SW480 (cell line): ENCODE measurements around the gene TTC28.
"Not testable (repeated sequence)": the region's sequence is repeated elsewhere in the genome, so short reads cannot be mapped to it uniquely, and the experiment has no call there.

Source experiments
- DNase-seq: peaks from one replicate; pipeline ENCODE4 v3.0.0-alpha.2; 2016; ENCODE audit warnings: low spot score

The TTC28 gene

DNA sequence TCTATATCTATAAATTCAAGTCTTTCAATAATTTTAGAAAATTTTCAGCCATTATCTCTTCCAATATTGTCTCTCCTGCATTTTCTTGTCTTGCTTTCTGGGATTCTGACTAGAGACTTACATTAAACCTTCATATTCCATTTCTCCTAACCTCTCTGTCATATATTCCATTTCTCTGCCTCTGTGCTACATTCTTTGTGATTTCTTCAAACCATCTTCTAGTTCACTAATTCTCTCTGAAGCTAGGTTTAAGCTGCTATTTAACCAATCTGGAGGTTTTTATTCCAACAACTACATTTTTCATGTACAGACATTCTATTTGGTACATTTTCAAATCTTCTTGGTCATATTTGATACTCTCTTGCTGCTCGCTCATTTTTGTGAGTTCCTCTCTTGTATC lies 122.5 kb downstream of the TTC28 start:
- no peak for DNase-seq

DNA sequence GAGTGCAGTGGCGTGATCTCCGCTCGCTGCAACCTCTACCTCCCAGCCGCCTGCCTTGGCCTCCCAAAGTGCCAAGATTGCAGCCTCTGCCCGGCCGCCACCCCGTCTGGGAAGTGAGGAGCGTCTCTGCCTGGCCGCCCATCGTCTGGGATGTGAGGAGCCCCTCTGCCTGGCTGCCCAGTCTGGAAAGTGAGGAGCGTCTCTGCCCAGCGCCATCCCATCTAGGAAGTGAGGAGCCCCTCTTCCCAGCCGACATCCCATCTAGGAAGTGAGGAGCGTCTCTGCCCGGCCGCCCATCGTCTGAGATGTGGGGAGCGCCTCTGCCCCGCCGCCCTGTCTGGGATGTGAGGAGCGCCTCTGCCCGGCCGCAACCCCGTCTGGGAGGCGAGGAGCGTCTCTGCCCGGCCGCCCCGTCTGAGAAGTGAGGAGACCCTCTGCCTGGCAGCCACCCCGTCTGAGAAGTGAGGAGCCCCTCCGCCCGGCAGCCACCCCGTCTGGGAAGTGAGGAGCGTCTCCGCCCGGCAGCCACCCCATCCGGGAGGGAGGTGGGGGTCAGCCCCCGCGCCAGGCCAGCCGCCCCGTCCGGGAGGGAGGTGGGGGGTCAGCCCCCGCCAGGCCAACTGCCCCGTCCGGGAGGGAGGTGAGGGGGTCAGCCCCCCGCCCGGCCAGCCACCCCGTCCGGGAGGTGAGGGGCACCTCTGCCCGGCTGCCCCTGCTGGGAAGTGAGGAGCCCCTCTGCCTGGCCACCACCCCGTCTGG lies 126.4 kb downstream of the TTC28 start:
- DNase-seq: not testable (repeated sequence)

GRCh38 chr22:28548406-28548805 lies 131.2 kb downstream of the TTC28 start:
- DNase-seq: no peak

DNA sequence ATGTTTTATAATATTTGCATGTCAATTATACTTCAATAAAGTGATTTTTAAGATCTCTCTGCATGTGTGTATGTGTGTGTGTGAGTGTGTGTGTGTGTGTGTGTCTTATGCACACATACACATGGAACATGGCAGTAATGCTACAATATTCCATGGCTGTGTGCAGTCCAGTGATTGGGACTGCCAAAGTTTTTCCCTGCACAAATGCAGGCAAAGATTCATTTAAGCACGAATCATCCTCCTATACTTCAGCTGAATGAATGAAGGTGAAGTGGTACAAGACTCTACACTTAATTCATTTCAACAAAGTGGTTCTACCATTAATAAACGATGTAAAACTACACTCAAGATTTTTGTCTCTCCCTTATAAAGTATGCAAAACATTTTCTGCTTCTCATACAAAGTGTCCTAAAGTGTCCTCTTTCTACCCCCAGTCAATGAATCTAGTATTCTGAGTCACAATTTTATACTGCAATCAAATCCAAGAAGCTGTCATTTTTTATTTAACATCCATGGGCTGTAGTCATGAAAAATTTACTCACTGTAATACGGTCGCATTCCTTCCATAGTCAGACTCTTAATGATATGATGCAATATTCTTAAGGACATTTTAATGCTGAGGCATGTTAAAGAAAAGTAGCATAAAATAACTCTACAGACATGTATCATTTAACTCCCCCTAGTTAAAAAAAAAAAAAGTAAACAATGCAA lies 132.4 kb downstream of the TTC28 start:
- DNase-seq: no peak

GRCh38 chr22:28544431-28544868 lies 135.2 kb downstream of the TTC28 start:
- DNase-seq: no peak

GRCh38 chr22:28542980-28543621 lies 136.5 kb downstream of the TTC28 start:
- DNase-seq: no peak

DNA sequence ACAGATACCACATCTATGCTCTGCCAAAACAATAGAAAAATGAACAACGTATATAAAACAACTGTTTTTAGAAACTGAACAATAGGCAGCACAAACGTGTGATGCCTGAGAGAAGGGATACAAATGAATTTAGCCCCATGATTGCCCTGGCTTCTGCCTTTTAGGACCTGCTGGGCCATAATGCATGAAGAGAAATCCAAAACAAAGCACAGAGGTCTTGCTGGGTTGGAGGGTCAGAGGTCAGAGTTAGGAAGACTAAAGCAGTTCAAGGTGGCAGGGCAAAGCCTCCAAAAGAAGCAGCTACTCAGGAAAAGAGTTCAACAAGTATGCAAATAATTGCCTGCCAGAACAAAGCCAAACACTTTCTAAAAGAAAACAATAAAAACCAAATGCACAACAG lies 138.5 kb downstream of the TTC28 start:
- no peak for DNase-seq

- DNase-seq: no peak
These were observed 140.7 kb downstream of the TTC28 start for GRCh38 chr22:28538922-28539321.

DNA sequence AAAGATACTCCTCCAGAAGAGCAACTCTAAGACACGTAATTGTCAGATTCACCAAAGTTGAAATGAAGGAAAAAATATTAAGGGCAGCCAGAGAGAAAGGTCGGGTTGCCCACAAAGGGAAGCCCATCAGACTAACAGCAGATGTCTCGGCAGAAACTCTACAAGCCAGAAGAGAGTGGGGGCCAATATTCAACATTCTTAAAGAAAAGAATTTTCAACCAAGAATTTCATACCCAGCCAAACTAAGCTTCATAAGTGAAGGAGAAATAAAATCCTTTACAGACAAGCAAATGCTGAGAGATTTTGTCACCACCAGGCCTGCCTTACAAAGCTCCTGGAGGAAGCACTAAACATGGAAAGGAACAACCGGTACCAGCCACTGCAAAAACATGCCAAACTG lies 149.1 kb downstream of the TTC28 start:
- not testable (repeated sequence) for DNase-seq

GRCh38 chr22:28529144-28529543 lies 150.5 kb downstream of the TTC28 start:
- DNase-seq: not testable (repeated sequence)

DNA sequence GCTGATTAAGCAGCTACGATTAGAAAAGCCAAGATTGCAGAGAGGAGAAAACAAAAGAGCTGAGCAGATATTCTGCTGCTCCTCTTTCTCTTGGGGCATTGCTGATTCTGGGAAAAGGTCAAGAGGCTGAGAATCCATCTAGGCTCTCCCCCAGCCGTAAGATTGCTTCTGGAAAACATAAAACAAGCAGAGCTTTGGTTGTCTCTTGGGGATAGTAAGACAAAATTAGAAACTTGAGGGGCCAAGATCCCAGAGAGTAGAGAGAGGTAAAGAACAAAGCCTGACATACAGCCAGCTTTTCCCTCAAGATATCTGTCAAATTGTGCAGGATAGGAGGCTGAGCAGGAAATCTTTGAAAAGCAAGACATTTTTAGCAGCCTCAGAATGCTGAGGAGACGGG lies 158.2 kb downstream of the TTC28 start:
- DNase-seq: no peak

GRCh38 chr22:28514321-28514821 lies 165.3 kb downstream of the TTC28 start:
- no peak for DNase-seq

- DNase-seq: not testable (repeated sequence)
These were observed 167.3 kb downstream of the TTC28 start for GRCh38 chr22:28512387-28512786.

- no peak for DNase-seq
These were observed 171.7 kb downstream of the TTC28 start for GRCh38 chr22:28507896-28508295.

DNA sequence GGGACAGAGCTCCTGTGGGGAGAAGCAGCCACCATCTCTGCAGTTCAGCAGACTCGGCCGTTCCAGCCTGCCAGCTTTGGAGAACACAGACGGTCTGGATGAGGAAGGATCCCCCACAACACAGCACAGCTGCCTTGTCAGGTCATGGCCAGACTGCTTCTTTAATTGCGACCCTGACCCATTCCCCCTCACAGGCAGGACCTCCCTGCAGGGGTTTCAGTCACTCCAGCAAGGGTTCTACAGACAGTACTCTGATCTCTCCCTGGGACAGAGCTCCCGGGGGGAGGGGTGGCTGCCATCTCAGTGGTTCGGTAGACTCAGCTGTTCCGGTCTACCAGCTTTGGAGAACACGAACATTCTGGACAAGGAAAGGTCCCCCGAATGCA lies 173.5 kb downstream of the TTC28 start:
- no peak for DNase-seq

DNA sequence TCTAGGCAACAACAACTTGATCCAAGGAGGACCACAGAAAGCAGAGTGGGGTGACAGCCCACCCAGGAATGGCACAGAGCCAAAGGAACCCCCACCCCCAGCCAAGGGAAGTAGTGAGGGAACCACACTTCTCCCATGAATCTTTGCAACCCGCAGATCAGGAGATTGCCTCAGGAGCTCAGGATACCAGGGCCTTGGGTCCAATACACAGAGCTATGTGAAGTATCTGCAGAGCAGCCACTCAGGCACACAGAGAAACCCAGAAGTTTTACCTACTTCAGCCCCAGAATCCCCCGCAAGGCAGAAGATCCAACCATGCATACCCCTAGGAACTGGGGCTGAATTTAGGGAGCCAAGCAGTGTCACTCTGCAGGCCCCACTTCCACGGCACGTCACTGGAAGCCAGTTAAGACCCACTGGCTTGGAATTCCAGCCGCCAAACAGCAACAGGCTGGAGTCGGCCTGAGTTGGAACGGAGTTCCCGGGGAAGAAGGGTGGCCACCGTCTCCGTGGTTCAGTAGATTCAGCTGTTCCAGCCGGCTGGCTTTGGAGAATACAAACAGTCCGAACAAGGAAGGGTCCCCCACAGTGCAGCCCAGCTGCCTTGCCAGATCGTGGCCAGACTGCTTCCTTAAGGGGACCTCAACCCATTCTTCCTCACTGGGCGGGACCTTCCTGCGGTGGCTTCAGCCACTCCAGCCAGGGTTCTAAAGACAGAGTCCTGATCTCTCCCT lies 174.1 kb downstream of the TTC28 start:
- DNase-seq: no peak

GRCh38 chr22:28500006-28500405 lies 179.6 kb downstream of the TTC28 start:
- DNase-seq: no peak

DNA sequence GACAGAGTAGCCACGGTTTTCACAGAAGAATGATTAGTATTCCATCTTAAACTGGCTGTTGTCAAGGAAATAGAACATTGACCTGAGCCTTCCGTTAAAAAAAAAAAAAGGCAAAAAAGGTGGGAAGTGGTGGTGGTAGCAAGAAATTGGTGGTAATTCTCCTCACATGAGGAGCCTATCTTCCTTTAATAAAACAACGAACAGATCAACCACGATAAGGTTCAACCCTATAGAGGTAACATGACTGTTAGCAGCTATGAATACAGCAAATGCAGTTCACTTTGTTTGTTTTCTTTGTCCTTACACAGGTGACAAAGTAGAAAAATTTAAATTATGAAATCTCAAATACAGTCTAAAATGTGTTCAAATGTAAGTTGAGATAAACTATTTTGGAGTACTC lies 181.6 kb downstream of the TTC28 start:
- DNase-seq: no peak

- DNase-seq: no peak
These were observed 182.5 kb downstream of the TTC28 start for GRCh38 chr22:28497188-28497587.

DNA sequence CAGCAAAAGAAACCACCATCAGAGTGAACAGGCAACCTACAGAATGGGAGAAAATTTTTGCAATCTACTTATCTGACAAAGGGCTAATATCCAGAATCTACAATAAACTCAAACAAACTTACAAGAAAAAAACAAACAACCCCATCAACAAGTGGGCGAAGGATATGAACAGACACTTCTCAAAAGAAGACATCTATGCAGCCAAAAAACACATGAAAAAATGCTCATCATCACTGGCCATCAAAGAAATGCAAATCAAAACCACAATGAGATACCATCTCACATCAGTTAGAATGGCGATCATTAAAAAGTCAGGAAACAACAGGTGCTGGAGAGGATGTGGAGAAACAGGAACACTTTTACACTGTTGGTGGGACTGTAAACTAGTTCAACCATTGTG lies 188.4 kb downstream of the TTC28 start:
- not testable (repeated sequence) for DNase-seq

- no peak for DNase-seq
These were observed 190.8 kb downstream of the TTC28 start for GRCh38 chr22:28488825-28489224.

- DNase-seq: no peak
These were observed 195.0 kb downstream of the TTC28 start for GRCh38 chr22:28484662-28485061.
